ENCODE results near the gene VAC14. TPM values are rescaled to one million over a fixed set of nuclear protein-coding genes. Genes with fewer than 3 reads are reported as not detected.
A peak's percentile ranks its signal among the peaks of the same experiment; 100 is the strongest.

VAC14 gene
- total RNA-seq, 1 donor, result 37.1 TPM

GRCh38 chr16:70713824-70714223 lies 87.1 kb downstream of the VAC14 start:
- TF ChIP-seq CTCF (IDR thresholded peaks at IDR 0.05; ENCODE audit: insufficient read depth, low read depth, low read length), result no peak
- no peak for DNase-seq (ENCODE audit: low read depth)
- no peak overlapping the region for H3K4me3 ChIP-seq (ENCODE audit: low read depth, low read length)

DNA sequence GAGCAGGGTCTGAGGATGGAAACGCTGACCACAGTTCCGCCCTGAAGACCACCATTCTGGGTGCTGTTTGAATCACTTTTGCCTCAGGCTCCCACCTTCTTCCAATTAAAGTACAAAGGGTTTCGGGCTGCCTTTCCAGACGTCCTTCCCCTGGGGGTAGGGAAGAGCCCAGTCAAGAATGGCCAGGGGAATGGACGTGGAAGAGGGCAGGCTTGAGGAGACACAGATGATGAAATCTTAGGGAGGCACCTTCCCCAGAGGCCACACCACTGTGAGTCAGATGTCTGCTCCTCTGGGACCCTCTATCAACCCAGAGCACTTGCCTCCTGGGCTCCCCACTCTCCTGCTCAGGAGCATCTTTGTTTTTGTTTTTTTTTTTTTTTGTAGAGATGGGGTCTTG lies 87.6 kb downstream of the VAC14 start:
- H3K4me3 ChIP-seq (ENCODE audit: low read depth, low read length), result no peak overlapping the region
- peak; percentile 48 for DNase-seq (ENCODE audit: low read depth)
- TF ChIP-seq CTCF (IDR thresholded peaks at IDR 0.05; ENCODE audit: insufficient read depth, low read depth, low read length), result no peak

- DNase-seq (ENCODE audit: low read depth), result no peak
- H3K4me3 ChIP-seq (ENCODE audit: low read depth, low read length), result no peak overlapping the region
- TF ChIP-seq CTCF (IDR thresholded peaks at IDR 0.05; ENCODE audit: insufficient read depth, low read depth, low read length), result no peak
These were observed 88.0 kb downstream of the VAC14 start for GRCh38 chr16:70712942-70713341.

DNA sequence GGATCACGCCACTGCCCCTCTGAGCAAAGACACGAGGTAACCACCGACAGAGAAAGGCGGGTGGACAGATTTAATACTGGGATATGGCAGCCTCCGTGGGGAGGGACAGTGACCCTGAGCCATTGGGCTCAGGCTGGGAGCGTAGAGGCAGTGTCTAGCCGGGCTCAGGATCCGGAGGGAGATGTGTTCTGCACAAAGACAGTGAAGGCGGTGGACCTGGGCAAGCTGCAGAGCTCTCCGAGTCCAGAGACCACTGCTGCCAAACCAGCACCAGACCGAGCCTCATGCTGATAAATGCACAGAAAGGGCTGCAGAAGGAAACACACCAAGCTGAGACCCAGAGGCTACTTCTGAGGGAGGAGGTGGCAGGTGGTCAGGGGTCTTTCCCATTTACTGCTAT lies 88.6 kb downstream of the VAC14 start:
- H3K4me3 ChIP-seq (ENCODE audit: low read depth, low read length), result no peak overlapping the region
- DNase-seq (ENCODE audit: low read depth), result no peak
- TF ChIP-seq CTCF (IDR thresholded peaks at IDR 0.05; ENCODE audit: insufficient read depth, low read depth, low read length), result no peak

DNA sequence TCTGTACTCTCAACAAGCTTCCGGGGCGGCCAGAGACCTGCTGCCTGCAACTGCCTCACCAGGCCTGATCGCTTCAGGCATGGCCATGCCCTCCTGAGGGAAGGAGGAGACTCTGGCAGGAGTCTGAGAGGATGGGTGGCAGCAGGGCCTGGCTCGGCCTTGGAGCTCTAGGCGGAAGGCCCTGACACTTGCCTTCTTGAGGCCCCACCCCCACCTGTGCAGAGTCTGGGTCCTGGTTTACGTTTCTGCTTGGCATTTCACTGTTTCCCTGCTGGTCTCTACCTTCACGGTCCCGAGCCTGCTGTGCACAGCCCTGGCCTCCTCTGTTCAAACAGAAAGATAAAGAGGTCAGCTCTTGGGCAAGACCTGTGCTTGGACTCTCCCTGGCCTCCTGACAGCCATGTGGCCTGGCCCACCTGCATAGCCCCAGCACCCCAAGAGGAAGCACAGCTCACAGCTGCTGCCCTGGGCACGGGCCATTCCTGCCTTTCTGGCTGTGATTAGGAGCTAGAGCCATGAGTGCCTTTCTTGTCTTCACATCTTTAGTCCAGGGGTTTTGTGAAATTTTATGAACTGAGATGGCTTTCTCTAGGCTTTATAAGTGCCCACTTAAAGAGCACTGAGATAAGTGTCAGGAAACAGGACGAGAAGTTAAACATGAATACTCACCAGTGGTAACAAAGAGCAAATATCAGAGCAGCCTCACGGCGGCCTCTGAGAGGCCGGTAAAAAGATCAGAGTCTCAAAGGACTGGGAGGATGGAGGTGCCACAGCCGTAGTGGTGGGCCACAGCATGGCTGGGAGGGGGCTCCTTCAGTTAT lies 89.5 kb downstream of the VAC14 start:
- no peak for DNase-seq (ENCODE audit: low read depth)
- TF ChIP-seq CTCF (IDR thresholded peaks at IDR 0.05; ENCODE audit: insufficient read depth, low read depth, low read length), result no peak
- no peak overlapping the region for H3K4me3 ChIP-seq (ENCODE audit: low read depth, low read length)

GRCh38 chr16:70710422-70711210 lies 90.3 kb downstream of the VAC14 start:
- DNase-seq (ENCODE audit: low read depth), result no peak
- H3K4me3 ChIP-seq (ENCODE audit: low read depth, low read length), result no peak overlapping the region
- no peak for TF ChIP-seq CTCF (IDR thresholded peaks at IDR 0.05; ENCODE audit: insufficient read depth, low read depth, low read length)

All from fibroblast of villous mesenchyme (primary cell).